Measurements from ENCODE around the gene CASP8AP2. TPM values are rescaled to one million over a fixed set of nuclear protein-coding genes. Genes with fewer than 3 reads are reported as not detected.
"Not testable (repeated sequence)": the region's sequence is repeated elsewhere in the genome, so short reads cannot be mapped to it uniquely, and the experiment has no call there.

CASP8AP2 gene
- total and polyA plus RNA-seq, 2 of the 13 experiments (the other 11 are each of a cell fraction or from before 2014, with no cell fraction given): 5.7 to 13.5 TPM

DNA sequence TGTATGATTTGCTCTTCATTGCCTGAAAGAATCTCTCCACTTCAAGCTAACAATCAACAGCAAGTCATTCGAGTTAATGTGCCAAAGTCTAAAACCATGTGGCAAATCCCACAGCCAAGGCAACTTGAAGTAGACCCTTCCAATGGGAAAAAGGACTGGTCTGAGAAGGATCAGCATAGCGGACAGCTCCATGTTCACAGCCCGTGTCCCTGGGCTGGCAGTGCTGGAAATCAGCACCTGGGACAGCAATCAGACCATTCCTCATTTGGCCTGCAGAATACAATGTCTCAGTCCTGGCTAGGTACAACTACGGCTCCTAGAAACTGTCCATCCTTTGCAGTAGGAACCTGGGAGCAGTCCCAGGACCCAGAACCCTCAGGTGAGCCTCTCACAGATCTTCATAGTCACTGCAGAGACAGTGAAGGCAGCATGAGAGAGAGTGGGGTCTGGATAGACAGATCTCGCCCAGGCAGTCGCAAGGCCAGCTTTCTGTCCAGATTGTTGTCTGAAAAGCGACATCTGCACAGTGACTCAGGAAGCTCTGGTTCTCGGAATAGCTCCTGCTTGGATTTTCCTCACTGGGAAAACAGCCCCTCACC is 65.7 kb downstream of the CASP8AP2 start (continued):
- TF ChIP-seq GABPA (IDR thresholded peaks at IDR 0.05; ENCODE audit: low read depth, low read length): no peak
- 0 out of 2 replicates have a peak, but pooled peaks have one; percentile 30 for TF ChIP-seq GABPA (CRISPR knock-in tag; IDR thresholded peaks at IDR 0.05; ENCODE audit: low read depth)
- TF ChIP-seq MIER2 (CRISPR knock-in tag; IDR thresholded peaks at IDR 0.05): peak; percentile 100

- H3K27ac ChIP-seq (ENCODE audit: extremely low read length, insufficient read depth, low read length); POLR2A ChIA-PET; ATAC-seq; H3K9me3 ChIP-seq (ENCODE audit: low read length); CTCF ChIA-PET (ENCODE audit: low intra/inter-chr PET ratio, low total read pairs); BruUV-seq (replicated peaks); H4K20me1 ChIP-seq (ENCODE audit: insufficient read depth, low read length); DNase-seq (ENCODE audit: low spot score); H2AFZ ChIP-seq (ENCODE audit: low read length); H3K79me2 ChIP-seq (ENCODE audit: insufficient read depth, low read length); H3K4me1 ChIP-seq (ENCODE audit: insufficient read depth, low read length); intact Hi-C loops (cut with micrococcal nuclease; ENCODE audit: unreplicated experiment); H3K4me3 ChIP-seq (replicated peaks in 1 of 3; ENCODE audit: insufficient read depth in 1 of 3, low read depth in 2 of 3, low read length in 3 of 3); H3K4me2 ChIP-seq (ENCODE audit: low read depth, low read length); H3K36me3 ChIP-seq (replicated peaks in 1 of 2; ENCODE audit: control insufficient read depth in 1 of 2, insufficient read depth in 2 of 2, low read length in 2 of 2); H3K9ac ChIP-seq (ENCODE audit: insufficient read depth, low read depth, low read length); in situ Hi-C loops (cut with HindIII; ENCODE audit: extremely low pct_ligation_motif_present, low pct_unique_long_range_greater_than_20kb); H3K27me3 ChIP-seq (ENCODE audit: control insufficient read depth in 1 of 2, insufficient read depth in 2 of 2, low read length in 2 of 2): not testable (repeated sequence)
- FAIRE-seq: peak; percentile 39
- 29% methylated on average over 10 of the region's 10 CpGs for WGBS (ENCODE audit: low lambda C conversion rate)
Observed at GRCh38 chr6:89910001-89910901, 80.6 kb downstream of the CASP8AP2 start.

GRCh38 chr6:89910902-89911240 is 81.2 kb downstream of the CASP8AP2 start:
- H3K27me3 ChIP-seq (ENCODE audit: control insufficient read depth in 1 of 2, insufficient read depth in 2 of 2, low read length in 2 of 2): no peaks in the 10 kb centered on the region
- intact Hi-C loops (cut with micrococcal nuclease; ENCODE audit: unreplicated experiment): no loop called here

More at GRCh38 chr6:89910902-89911240, 81.2 kb downstream of the CASP8AP2 start:
- FAIRE-seq: no peak
- Histone ChIP-seq H3K36me3 (replicated peaks in 1 of 2; ENCODE audit: control insufficient read depth in 1 of 2, insufficient read depth in 2 of 2, low read length in 2 of 2) (no peaks in the 10 kb centered on the region), H3K4me1 (ENCODE audit: insufficient read depth, low read length) (no peaks in the 10 kb centered on the region), H3K9ac (ENCODE audit: insufficient read depth, low read depth, low read length) (no peak overlapping the region), H3K79me2 (ENCODE audit: insufficient read depth, low read length) (no peaks in the 10 kb centered on the region), H3K4me2 (ENCODE audit: low read depth, low read length) (no peak overlapping the region), H4K20me1 (ENCODE audit: insufficient read depth, low read length) (no peaks in the 10 kb centered on the region), H2AFZ (ENCODE audit: low read length) (no peak overlapping the region), H3K9me3 (ENCODE audit: low read length) (no peaks in the 10 kb centered on the region; the same call in 1 of the 2 replicates), H3K27ac (ENCODE audit: extremely low read length, insufficient read depth, low read length) (no peak overlapping the region), H3K4me3 (replicated peaks in 1 of 3; ENCODE audit: insufficient read depth in 1 of 3, low read depth in 2 of 3, low read length in 3 of 3) (no peak overlapping the region)
- WGBS (ENCODE audit: low lambda C conversion rate): 3% methylated on average over 1 of the region's 1 CpG
- ChIA-PET CTCF (ENCODE audit: low intra/inter-chr PET ratio, low total read pairs) (no interaction called here), POLR2A (no interaction called here)
- in situ Hi-C loops (cut with HindIII; ENCODE audit: extremely low pct_ligation_motif_present, low pct_unique_long_range_greater_than_20kb): no loop called here
- no peak for ATAC-seq
- TF ChIP-seq, protein P1, sequence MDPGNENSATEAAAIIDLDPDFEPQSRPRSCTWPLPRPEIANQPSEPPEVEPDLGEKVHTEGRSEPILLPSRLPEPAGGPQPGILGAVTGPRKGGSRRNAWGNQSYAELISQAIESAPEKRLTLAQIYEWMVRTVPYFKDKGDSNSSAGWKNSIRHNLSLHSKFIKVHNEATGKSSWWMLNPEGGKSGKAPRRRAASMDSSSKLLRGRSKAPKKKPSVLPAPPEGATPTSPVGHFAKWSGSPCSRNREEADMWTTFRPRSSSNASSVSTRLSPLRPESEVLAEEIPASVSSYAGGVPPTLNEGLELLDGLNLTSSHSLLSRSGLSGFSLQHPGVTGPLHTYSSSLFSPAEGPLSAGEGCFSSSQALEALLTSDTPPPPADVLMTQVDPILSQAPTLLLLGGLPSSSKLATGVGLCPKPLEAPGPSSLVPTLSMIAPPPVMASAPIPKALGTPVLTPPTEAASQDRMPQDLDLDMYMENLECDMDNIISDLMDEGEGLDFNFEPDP (CRISPR knock-in tag; conservative IDR thresholded peaks at IDR 0.05): no peak
- TF ChIP-seq LCORL (IDR thresholded peaks at IDR 0.05) (no peak), LCORL (CRISPR knock-in tag; IDR thresholded peaks at IDR 0.05) (no peak), ZNF687 (CRISPR knock-in tag; IDR thresholded peaks at IDR 0.05) (no peak), ZNF546 (CRISPR knock-in tag; conservative IDR thresholded peaks at IDR 0.05) (no peak)
- BruUV-seq (replicated peaks): no TSS peak
- no peak for DNase-seq (ENCODE audit: low spot score)

Data from HepG2 (cell line).